Esophagus squamous epithelium (tissue), 4 donors: ENCODE results near the gene CDK16.

Source experiments
- CTCF ChIP-seq, 6 experiments: fragments of 450-650 bp in 4 of 6; fragments of 200-600 bp in 2 of 6; sonication (generic) in 2 of 6; IDR thresholded peaks; one replicate each; pipeline ENCODE4 v1.5.1; 2016 to 2019; ENCODE audit warnings: antibody characterized with exemption in 6 of 6, mild to moderate bottlenecking in 4 of 6, moderate library complexity in 4 of 6
- POLR2A ChIP-seq, 4 donors: fragments of 450-650 bp; IDR thresholded peaks; one replicate each; pipeline ENCODE4 v1.6.1; 2017; ENCODE audit warnings: antibody characterized with exemption in 4 of 4, mild to moderate bottlenecking in 4 of 4, moderate library complexity in 3 of 4

GRCh38 chrX:47208108-47208507 is 10.4 kb upstream of the CDK16 start:
- TF ChIP-seq POLR2A (IDR thresholded peaks at IDR 0.05) (no peak), CTCF (IDR thresholded peaks at IDR 0.05) (no peak)
